Measurements from ENCODE around the gene CARD16.
"Not testable (repeated sequence)": the region's sequence is repeated elsewhere in the genome, so short reads cannot be mapped to it uniquely, and the experiment has no call there.

The CARD16 gene

DNA sequence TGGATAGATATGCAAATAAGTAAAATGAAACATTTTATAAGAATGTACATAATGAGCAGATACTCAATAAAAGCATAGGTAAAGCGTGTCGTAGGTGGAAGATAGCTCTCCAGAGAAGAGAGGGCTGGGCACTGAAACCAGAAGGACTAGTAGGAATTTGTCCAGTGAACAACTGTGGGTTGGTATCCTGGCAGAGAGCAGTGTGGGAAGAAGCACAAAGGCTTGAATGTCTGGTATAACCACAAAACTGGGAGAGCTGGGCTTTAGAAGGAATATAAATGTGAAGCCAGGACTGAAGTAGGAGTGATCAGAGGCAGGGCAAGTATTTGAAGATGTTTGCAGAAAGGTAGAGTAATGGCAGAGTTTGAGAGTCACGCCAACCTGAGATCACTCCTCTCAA is 33.1 kb upstream of the CARD16 start:
- Histone ChIP-seq H3K79me2 (ENCODE audit: insufficient read depth, low read length) (no peaks in the 10 kb centered on the region), H3K9ac (ENCODE audit: low read depth, low read length, poor library complexity, severe bottlenecking) (no peak overlapping the region), H3K36me3 (ENCODE audit: insufficient read depth, low read length) (no peaks in the 10 kb centered on the region), H3K9me3 (ENCODE audit: insufficient read depth, low read depth, low read length) (no peaks in the 10 kb centered on the region), H4K20me1 (ENCODE audit: insufficient read depth, low read length, poor library complexity, severe bottlenecking) (no peaks in the 10 kb centered on the region), H3K4me3 (ENCODE audit: low read length, poor library complexity, severe bottlenecking) (no peak overlapping the region), H3K27me3 (ENCODE audit: insufficient read depth, low read length, poor library complexity, severe bottlenecking) (no peaks in the 10 kb centered on the region), H3K4me1 (ENCODE audit: insufficient read depth, low read length, poor library complexity, severe bottlenecking) (peaks cover 10% of the 10 kb centered on the region), H3K9me2 (replicated peaks; ENCODE audit: low read depth, low read length) (no peaks in the 10 kb centered on the region), H2AFZ (ENCODE audit: low read length) (no peak overlapping the region), H3K4me2 (ENCODE audit: low read depth, low read length, poor library complexity, severe bottlenecking) (no peak overlapping the region), H3F3A (ENCODE audit: low read depth) (no peaks in the 10 kb centered on the region)
- TF ChIP-seq, protein P1, sequence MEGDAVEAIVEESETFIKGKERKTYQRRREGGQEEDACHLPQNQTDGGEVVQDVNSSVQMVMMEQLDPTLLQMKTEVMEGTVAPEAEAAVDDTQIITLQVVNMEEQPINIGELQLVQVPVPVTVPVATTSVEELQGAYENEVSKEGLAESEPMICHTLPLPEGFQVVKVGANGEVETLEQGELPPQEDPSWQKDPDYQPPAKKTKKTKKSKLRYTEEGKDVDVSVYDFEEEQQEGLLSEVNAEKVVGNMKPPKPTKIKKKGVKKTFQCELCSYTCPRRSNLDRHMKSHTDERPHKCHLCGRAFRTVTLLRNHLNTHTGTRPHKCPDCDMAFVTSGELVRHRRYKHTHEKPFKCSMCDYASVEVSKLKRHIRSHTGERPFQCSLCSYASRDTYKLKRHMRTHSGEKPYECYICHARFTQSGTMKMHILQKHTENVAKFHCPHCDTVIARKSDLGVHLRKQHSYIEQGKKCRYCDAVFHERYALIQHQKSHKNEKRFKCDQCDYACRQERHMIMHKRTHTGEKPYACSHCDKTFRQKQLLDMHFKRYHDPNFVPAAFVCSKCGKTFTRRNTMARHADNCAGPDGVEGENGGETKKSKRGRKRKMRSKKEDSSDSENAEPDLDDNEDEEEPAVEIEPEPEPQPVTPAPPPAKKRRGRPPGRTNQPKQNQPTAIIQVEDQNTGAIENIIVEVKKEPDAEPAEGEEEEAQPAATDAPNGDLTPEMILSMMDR (conservative IDR thresholded peaks at IDR 0.05; ENCODE audit: low read length), result no peak
- TF ChIP-seq EZH2phosphoT487 (IDR thresholded peaks at IDR 0.05; ENCODE audit: borderline replicate concordance), result no peak

DNA sequence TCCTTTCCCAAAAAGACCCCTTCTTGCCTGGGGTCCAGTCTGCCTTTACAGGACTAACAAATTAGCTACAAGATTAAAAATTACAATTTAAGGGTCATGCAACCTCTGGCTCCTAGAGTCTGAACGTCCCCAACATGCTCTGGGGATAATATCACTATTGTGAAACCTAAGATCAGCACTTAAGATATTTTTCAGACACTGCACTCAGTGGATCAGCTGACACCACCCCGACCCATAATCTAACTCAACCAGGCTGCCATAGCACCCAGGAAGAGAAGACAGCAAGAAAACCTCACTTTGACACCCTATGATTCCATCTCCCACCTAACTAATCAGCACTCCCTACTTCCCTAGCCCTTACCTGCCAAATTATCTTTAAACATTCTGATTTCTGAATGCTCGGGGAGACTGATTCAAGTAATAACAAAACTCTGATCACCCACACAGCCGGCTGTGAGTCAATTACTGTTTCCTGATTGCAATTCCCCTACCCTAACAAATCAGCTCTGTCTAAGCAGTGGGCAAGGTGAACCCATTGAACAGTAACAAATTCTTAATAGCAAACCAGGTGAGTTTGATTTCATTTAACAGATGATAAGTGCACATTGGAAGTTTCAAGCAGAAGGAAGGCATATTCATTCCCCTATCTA is 32.1 kb upstream of the CARD16 start:
- not testable (repeated sequence) for H3K9ac ChIP-seq (ENCODE audit: low read depth, low read length, poor library complexity, severe bottlenecking); H3K4me2 ChIP-seq (ENCODE audit: low read depth, low read length, poor library complexity, severe bottlenecking); H3K4me3 ChIP-seq (ENCODE audit: low read length, poor library complexity, severe bottlenecking); H2AFZ ChIP-seq (ENCODE audit: low read length); H4K20me1 ChIP-seq (ENCODE audit: insufficient read depth, low read length, poor library complexity, severe bottlenecking); H3K27me3 ChIP-seq (ENCODE audit: insufficient read depth, low read length, poor library complexity, severe bottlenecking); H3K9me2 ChIP-seq (replicated peaks; ENCODE audit: low read depth, low read length); H3F3A ChIP-seq (ENCODE audit: low read depth); H3K9me3 ChIP-seq (ENCODE audit: insufficient read depth, low read depth, low read length); H3K79me2 ChIP-seq (ENCODE audit: insufficient read depth, low read length); H3K36me3 ChIP-seq (ENCODE audit: insufficient read depth, low read length)
- H3K4me1 ChIP-seq (ENCODE audit: insufficient read depth, low read length, poor library complexity, severe bottlenecking), result peaks cover 10% of the 10 kb centered on the region

DNA sequence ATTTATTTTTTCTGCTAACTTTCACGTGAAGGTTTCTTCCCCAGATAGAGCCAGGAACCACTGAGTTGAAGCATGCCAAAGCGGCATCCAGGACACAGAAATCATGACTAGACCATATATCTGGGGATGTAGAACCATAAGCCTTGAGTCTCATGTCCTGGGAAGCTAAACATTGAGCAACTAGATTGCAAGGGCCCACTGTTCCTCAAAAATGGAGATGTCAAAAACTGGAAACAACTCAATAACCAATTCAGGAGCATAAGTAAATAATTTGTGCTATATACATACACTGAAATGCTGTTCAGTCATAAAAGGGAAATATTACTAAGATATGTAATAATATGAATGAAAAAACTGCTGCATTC is 29.0 kb upstream of the CARD16 start:
- Histone ChIP-seq H3K79me2 (ENCODE audit: insufficient read depth, low read length) (no peaks in the 10 kb centered on the region), H3K4me1 (ENCODE audit: insufficient read depth, low read length, poor library complexity, severe bottlenecking) (peaks cover 9% of the 10 kb centered on the region), H3K27me3 (ENCODE audit: insufficient read depth, low read length, poor library complexity, severe bottlenecking) (no peaks in the 10 kb centered on the region), H3F3A (ENCODE audit: low read depth) (no peaks in the 10 kb centered on the region), H3K9ac (ENCODE audit: low read depth, low read length, poor library complexity, severe bottlenecking) (no peak overlapping the region), H2AFZ (ENCODE audit: low read length) (no peak overlapping the region), H3K9me3 (ENCODE audit: insufficient read depth, low read depth, low read length) (no peaks in the 10 kb centered on the region), H3K4me3 (ENCODE audit: low read length, poor library complexity, severe bottlenecking) (no peak overlapping the region), H3K36me3 (ENCODE audit: insufficient read depth, low read length) (no peaks in the 10 kb centered on the region), H3K4me2 (ENCODE audit: low read depth, low read length, poor library complexity, severe bottlenecking) (no peak overlapping the region), H4K20me1 (ENCODE audit: insufficient read depth, low read length, poor library complexity, severe bottlenecking) (no peaks in the 10 kb centered on the region), H3K9me2 (replicated peaks; ENCODE audit: low read depth, low read length) (no peaks in the 10 kb centered on the region)
- TF ChIP-seq, protein P1 (conservative IDR thresholded peaks at IDR 0.05; ENCODE audit: low read length), result no peak
- no peak for TF ChIP-seq EZH2phosphoT487 (IDR thresholded peaks at IDR 0.05; ENCODE audit: borderline replicate concordance)

DNA sequence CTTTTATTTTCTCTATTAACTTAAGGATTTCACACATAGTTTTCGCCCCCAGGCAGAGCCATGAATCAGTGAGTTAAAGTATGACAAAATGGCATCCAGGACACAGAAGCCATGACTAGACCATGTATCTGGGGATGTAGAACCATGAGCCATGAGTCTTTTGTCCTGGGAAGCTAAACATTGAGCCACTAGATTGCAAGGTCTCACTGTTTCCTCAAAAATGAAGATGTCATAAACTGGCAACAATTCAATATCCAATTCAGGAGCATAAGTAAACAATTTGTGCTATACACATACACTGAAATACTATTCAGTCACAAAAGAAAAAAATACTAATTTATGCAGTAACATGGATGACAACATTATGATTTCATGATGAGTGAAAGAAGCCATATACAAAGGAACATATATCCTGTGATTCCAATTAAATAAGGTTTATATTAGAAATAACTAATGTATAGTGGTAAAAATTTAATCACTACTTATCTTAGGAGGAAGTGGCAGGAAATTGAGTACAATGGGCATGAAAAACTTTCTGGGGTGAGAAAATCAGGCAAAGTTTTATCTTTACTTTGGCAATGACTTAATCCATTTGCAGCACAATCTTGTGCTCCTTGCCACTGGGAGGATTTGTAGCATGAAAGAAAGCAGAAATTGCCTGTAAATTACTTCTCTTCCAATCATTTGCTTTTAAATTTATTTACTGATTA is 28.5 kb upstream of the CARD16 start:
- Histone ChIP-seq H3K9me3 (ENCODE audit: insufficient read depth, low read depth, low read length) (no peaks in the 10 kb centered on the region), H3K4me1 (ENCODE audit: insufficient read depth, low read length, poor library complexity, severe bottlenecking) (peaks cover 9% of the 10 kb centered on the region), H4K20me1 (ENCODE audit: insufficient read depth, low read length, poor library complexity, severe bottlenecking) (no peaks in the 10 kb centered on the region), H3F3A (ENCODE audit: low read depth) (no peaks in the 10 kb centered on the region), H3K9me2 (replicated peaks; ENCODE audit: low read depth, low read length) (no peaks in the 10 kb centered on the region), H2AFZ (ENCODE audit: low read length) (no peak overlapping the region), H3K4me2 (ENCODE audit: low read depth, low read length, poor library complexity, severe bottlenecking) (no peak overlapping the region), H3K79me2 (ENCODE audit: insufficient read depth, low read length) (no peaks in the 10 kb centered on the region), H3K4me3 (ENCODE audit: low read length, poor library complexity, severe bottlenecking) (no peak overlapping the region), H3K27me3 (ENCODE audit: insufficient read depth, low read length, poor library complexity, severe bottlenecking) (no peaks in the 10 kb centered on the region), H3K9ac (ENCODE audit: low read depth, low read length, poor library complexity, severe bottlenecking) (no peak overlapping the region), H3K36me3 (ENCODE audit: insufficient read depth, low read length) (no peaks in the 10 kb centered on the region)
- TF ChIP-seq, protein P1 (conservative IDR thresholded peaks at IDR 0.05; ENCODE audit: low read length), result no peak
- TF ChIP-seq EZH2phosphoT487 (IDR thresholded peaks at IDR 0.05; ENCODE audit: borderline replicate concordance), result no peak

DNA sequence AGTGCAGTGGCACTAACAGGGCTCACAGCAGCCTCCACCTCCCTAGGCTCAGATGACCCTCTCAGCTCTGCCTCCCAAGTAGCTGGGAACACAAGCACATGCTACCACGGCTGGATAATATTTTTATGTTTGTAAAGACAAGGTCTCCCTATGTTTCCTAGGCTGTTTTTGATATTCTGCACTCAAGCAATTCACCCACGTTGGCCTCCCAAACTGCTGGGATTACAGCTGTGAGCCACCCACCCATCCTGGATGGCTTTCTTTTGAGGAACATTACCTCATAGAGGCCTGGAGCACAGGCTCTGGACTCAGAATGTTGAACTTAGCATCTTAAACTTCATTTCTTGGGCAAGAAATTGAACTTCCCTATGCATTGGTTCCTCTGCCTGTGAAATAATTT is 26.9 kb upstream of the CARD16 start:
- H3K4me2 ChIP-seq (ENCODE audit: low read depth, low read length, poor library complexity, severe bottlenecking); H3K36me3 ChIP-seq (ENCODE audit: insufficient read depth, low read length); H3K9ac ChIP-seq (ENCODE audit: low read depth, low read length, poor library complexity, severe bottlenecking); H3K4me3 ChIP-seq (ENCODE audit: low read length, poor library complexity, severe bottlenecking); H3K9me2 ChIP-seq (replicated peaks; ENCODE audit: low read depth, low read length); H4K20me1 ChIP-seq (ENCODE audit: insufficient read depth, low read length, poor library complexity, severe bottlenecking); H3K27me3 ChIP-seq (ENCODE audit: insufficient read depth, low read length, poor library complexity, severe bottlenecking); H2AFZ ChIP-seq (ENCODE audit: low read length); H3F3A ChIP-seq (ENCODE audit: low read depth); H3K4me1 ChIP-seq (ENCODE audit: insufficient read depth, low read length, poor library complexity, severe bottlenecking); H3K79me2 ChIP-seq (ENCODE audit: insufficient read depth, low read length); H3K9me3 ChIP-seq (ENCODE audit: insufficient read depth, low read depth, low read length): not testable (repeated sequence)
